GM10847 (cell line): ENCODE results near the gene TMEM107.

Source experiments
- POLR2A ChIP-seq: IDR thresholded peaks from 2 replicates; pipeline ENCODE4 v1.6.1; 2011; ENCODE audit not compliant: insufficient read length; ENCODE audit errors: extremely low read depth

Gene TMEM107

GRCh38 chr17:8176197-8176940, at the start of gene TMEM107:
TSS of gene TMEM107 (minus strand) at chr17:8176380. CDS start at chr17:8176286, 94 bp downstream.
- TF ChIP-seq POLR2A = peak; percentile 49

- TF ChIP-seq POLR2A = no peak
Observed at GRCh38 chr17:8224891-8225812, 49.0 kb upstream of the TMEM107 start.

DNA sequence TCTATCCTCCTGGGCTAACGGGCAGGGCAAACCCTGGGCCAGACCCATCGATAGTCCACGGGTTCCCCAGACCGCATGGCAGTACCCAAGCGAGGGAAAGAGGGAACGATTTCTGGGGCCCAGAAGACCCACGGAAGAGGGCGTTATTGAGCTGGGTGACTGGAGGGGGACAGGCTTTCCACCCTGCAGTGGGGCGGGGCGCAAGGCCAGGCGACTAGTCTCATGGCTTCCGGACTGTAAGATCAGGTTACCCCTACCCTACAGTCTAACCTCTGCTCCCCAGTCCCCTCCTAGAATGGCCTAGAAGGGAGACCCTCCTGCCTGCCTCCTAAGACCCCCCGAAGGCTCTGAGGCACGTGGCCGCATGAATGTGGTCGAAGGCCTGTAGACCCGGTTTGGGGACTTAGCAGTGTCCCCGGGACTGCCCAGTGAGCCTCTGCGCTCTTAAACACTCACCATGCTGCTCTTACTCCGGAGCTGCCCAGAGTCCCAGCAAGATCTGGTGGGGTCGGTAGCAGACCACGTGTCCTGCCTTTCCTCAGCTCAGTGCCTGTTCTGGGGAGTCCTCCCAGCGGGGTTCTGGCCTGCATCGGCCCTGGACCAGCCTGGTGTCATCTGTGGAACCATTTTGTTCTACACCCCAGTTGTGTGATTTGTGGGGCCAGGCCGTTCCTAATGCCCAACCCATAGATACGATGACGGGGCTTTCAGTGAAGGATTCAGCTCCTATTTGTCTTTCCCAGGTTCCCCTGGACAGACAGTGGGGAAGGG, 47.4 kb upstream of the TMEM107 start:
- TF ChIP-seq POLR2A = no peak

GRCh38 chr17:8222630-8223355, 46.6 kb upstream of the TMEM107 start:
- TF ChIP-seq POLR2A = peak; percentile 54

- TF ChIP-seq POLR2A = no peak
Observed at GRCh38 chr17:8222380-8222629, 46.1 kb upstream of the TMEM107 start.

DNA sequence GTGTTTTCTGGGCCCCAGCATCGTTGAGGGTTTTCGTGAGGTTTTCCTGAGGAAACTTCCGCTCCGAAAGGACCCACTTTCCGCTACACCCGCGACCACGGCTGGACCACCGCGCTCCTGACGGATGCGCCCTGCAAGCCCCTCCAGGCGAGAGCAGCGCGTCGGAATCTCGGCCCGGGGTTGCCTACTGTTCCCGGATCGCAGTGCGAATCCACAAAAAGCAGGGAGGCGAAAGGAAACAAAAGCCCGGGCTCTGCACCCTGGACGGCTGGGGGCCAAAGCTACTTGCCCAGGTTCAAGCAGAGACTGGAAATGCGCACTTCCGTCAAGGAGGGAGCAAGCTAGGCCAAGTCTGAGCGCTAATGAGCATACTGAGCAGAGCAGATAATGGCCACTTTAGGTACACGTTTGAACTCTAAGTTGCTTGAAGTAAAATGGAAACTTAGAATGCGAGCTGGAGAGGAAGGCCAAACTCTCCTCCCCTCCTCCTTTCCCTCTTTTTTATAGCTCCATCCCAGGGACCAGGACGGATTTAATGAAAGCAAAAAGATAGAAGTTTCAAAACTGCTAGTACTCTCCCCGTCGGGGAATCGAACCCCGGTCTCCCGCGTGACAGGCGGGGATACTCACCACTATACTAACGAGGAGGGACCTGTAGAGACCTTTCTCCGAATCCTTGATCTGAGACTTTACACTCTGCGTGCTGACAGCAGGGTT, 45.6 kb upstream of the TMEM107 start:
- no peak for TF ChIP-seq POLR2A

DNA sequence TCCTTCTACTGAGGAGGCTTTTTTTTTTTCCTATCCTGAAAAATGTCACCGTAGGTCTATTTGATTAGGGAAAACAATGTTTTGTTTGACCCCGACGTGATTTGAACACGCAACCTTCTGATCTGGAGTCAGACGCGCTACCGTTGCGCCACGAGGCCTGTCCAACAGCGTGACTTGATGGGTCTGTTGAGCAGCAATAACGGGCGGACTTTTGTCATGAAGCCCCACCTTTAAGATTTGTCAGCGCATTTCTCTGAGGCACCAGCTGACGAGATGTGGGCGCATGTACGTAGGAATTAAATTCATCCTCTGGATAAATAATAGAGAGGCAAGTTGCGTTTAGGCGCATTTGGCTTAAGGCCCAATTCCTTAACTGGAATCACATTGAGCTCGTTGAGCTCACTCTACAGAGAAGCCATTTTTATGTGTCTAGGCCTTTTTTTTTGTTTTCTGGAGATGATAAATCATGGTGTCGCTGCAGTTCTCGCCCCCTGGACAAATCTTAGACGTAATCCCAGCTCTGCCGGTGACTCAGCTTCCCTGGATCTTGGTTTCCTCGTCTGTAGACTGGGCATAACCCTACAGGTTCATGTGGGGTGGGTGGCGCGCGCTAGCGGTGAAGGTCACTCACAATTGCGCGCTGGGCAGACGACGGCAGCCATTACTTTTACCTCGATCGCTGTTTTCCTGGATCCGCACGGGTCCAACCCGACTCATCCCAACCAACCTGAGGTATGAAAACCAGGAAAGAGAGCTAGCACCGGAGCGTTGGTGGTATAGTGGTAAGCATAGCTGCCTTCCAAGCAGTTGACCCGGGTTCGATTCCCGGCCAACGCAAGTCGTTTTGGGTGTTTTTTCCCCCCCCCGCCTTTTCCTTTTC, 44.8 kb upstream of the TMEM107 start:
- TF ChIP-seq POLR2A = no peak

DNA sequence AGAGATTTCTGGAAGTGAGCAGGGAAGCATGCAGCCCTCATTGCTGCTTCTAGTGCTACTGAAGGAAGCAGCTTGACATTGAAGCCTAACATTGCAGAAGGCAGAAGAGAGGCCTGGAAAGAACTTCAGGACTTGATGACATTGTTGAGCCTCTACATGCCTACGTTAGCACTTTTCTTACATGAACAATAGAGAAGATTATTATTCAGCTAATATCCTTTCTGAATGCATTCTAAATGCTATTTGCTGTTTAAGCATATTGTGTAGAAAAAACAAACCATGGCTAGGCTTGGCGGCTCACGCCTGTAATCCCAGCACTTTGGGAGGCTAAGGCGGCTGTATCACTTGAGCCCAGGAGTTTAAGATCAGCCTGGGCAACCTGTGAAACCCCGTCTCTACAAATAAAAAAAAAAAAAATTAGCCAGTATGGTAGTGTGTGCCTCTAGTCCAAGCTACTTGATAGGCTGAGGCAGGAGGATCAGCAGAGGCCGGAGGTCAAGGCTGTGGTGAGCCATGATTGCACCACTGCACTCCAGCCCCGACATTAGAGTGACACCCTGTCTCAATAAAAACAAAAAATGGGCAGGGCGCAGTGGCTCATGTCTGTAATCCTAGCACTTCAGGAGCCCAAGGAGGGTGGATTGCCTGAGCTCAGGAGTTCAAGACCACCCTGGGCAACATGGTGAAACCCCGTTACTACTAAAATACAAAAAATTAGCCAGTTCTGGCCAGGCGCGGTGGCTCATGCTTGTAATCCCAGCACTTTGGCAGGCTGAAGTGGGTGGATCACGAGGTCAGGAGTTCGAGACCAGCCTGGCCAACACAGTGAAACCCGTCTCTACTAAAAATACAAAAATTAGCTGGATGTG, 36.4 kb upstream of the TMEM107 start:
- TF ChIP-seq POLR2A = no peak

DNA sequence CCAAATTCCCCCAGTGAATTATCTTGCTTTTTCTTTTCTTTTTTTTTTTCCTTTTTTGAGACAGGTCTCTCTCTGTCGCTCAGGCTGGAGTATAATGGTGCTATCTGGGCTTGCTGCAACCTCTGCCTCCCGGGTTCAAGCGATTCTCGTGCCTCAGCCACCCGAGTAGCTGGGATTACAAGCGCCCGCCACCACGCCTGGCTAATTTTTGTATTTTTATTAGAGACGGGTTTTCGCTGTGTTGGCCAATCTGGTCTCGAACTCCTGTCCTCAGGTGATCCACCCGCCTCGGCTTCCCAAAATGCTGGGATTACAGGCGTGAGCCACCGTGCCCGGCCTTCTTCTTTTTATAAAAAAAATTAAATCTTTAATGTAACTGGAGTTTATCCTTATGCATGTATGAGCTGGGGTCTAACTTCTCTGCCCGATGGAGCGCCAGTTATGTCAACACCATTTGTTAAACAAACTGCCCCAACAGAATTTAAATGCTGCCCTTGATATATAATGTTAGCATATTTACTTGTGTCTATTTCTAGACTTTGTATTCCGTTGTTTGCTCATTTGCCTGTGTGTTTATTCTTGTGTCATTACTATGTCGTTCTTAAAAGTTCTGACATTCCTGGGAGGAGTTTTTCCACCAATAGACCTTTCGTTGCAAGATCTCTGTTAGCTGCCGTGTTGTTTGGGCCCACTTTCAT, 34.7 kb upstream of the TMEM107 start:
- no peak for TF ChIP-seq POLR2A

- TF ChIP-seq POLR2A = peak; percentile 89
Observed at GRCh38 chr17:8209907-8210760, 34.0 kb upstream of the TMEM107 start, which contains the start of gene AURKB. TSS of gene AURKB (minus strand) at chr17:8210575. CDS start at chr17:8210224, 351 bp downstream.

GRCh38 chr17:8206536-8206935, 30.4 kb upstream of the TMEM107 start:
- TF ChIP-seq POLR2A = no peak
